Bronchial epithelial cell (primary cell): Measurements from ENCODE around the gene ELMO1. TPM values are rescaled to one million over a fixed set of nuclear protein-coding genes. Genes with fewer than 3 reads are reported as not detected.

Source experiments
- DNase-seq: peaks from one replicate; pipeline ENCODE4 v3.0.0-alpha.2; 2010; ENCODE audit warnings: low read depth
- FAIRE-seq: peaks from 2 replicates; lab custom pipeline; 2011; peaks lifted over from hg19 to GRCh38; lab: Jason Lieb, UNC
- H3K27me3 ChIP-seq: 2 replicates; pipeline ENCODE4 v1.5.1; 2011; ENCODE audit warnings: low read length; ENCODE audit not compliant: control insufficient read depth, insufficient read depth
- H3K36me3 ChIP-seq: 2 replicates; pipeline ENCODE4 v1.5.1; 2011; ENCODE audit warnings: low read length; ENCODE audit not compliant: control insufficient read depth, insufficient read depth
- H3K4me3 ChIP-seq: 2 replicates; pipeline ENCODE4 v1.5.1; 2011; ENCODE audit warnings: mild to moderate bottlenecking, low read depth, low read length, control low read depth
- CTCF ChIP-seq: IDR thresholded peaks from 2 replicates; pipeline ENCODE4 v1.5.1; 2011; ENCODE audit warnings: mild to moderate bottlenecking, moderate library complexity, low read length, control low read depth, inconsistent platforms; ENCODE audit not compliant: insufficient read depth, severe bottlenecking
- total RNA-seq: library from RNA; depleted of rRNA; stranded (reverse); fragments of >200 nt; gene quantifications from 2 replicates; pipeline ENCODE4 v1.2.1, GENCODE V29; 2014

The ELMO1 gene
- total RNA-seq, 1 donor from 2014 or later = under 0.01 TPM

GRCh38 chr7:36939816-36940215 is 508.8 kb downstream of the ELMO1 start:
- TF ChIP-seq CTCF = no peak
- no peak for FAIRE-seq
- H3K4me3 ChIP-seq = no peak overlapping the region

GRCh38 chr7:36937754-36938563 is 510.7 kb downstream of the ELMO1 start:
- DNase-seq = no peak
- no peak for FAIRE-seq
- Histone ChIP-seq H3K4me3 (no peak overlapping the region), H3K27me3 (no peaks in the 10 kb centered on the region), H3K36me3 (no peaks in the 10 kb centered on the region)
- no peak for TF ChIP-seq CTCF

More at GRCh38 chr7:36939816-36940215, 508.8 kb downstream of the ELMO1 start:
- Histone ChIP-seq H3K36me3 (no peaks in the 10 kb centered on the region), H3K27me3 (no peaks in the 10 kb centered on the region)
- DNase-seq = no peak

- no peak for FAIRE-seq
Measured at GRCh38 chr7:36931892-36932291, 516.8 kb downstream of the ELMO1 start.

GRCh38 chr7:36929791-36930190 is 518.9 kb downstream of the ELMO1 start:
- no peak for TF ChIP-seq CTCF
- no peak overlapping the region for H3K4me3 ChIP-seq
- FAIRE-seq = peak; percentile 7
- DNase-seq = no peak
- H3K27me3 ChIP-seq = no peaks in the 10 kb centered on the region
- H3K36me3 ChIP-seq = no peaks in the 10 kb centered on the region

More at GRCh38 chr7:36931892-36932291, 516.8 kb downstream of the ELMO1 start:
- Histone ChIP-seq H3K27me3 (no peaks in the 10 kb centered on the region), H3K4me3 (no peak overlapping the region), H3K36me3 (no peaks in the 10 kb centered on the region)
- DNase-seq = no peak
- no peak for TF ChIP-seq CTCF

- DNase-seq (no peak), FAIRE-seq (no peak)
- no peaks in the 10 kb centered on the region for H3K27me3 ChIP-seq
- H3K36me3 ChIP-seq = no peaks in the 10 kb centered on the region
- no peak overlapping the region for H3K4me3 ChIP-seq
- no peak for TF ChIP-seq CTCF
Measured at GRCh38 chr7:36928718-36929117, 519.9 kb downstream of the ELMO1 start.
